Mucosa of stomach (tissue), 1 donor: ENCODE data around the gene GMDS.

Source experiments
- H3K27me3 ChIP-seq: one replicate; pipeline ENCODE4 v1.7.0; 2013; ENCODE audit warnings: mild to moderate bottlenecking, low read length; ENCODE audit not compliant: control insufficient read depth, insufficient read depth
- H3K36me3 ChIP-seq: one replicate; pipeline ENCODE4 v1.7.0; 2013; ENCODE audit warnings: low read length; ENCODE audit not compliant: control insufficient read depth, insufficient read depth
- H3K4me1 ChIP-seq: one replicate; pipeline ENCODE4 v1.7.0; 2013; ENCODE audit warnings: mild to moderate bottlenecking, low read length; ENCODE audit not compliant: control insufficient read depth, insufficient read depth
- H3K4me3 ChIP-seq: one replicate; pipeline ENCODE4 v1.7.0; 2013; ENCODE audit warnings: low read length
- H3K9ac ChIP-seq: one replicate; pipeline ENCODE4 v1.7.0; 2013; ENCODE audit warnings: mild to moderate bottlenecking, low read length, moderate library complexity
- H3K9me3 ChIP-seq: one replicate; pipeline ENCODE4 v1.7.0; 2013; ENCODE audit warnings: mild to moderate bottlenecking, low read length, moderate library complexity; ENCODE audit not compliant: control insufficient read depth
- donor health status: Pancreatic carcinoma.

Gene GMDS

GRCh38 chr6:2019051-2019450 is 226.4 kb downstream of the GMDS start:
- Histone ChIP-seq H3K9me3 (no peaks in the 10 kb centered on the region), H3K27me3 (no peaks in the 10 kb centered on the region), H3K4me1 (peaks cover 14% of the 10 kb centered on the region), H3K36me3 (no peaks in the 10 kb centered on the region), H3K4me3 (no peak overlapping the region), H3K9ac (no peak overlapping the region)

DNA sequence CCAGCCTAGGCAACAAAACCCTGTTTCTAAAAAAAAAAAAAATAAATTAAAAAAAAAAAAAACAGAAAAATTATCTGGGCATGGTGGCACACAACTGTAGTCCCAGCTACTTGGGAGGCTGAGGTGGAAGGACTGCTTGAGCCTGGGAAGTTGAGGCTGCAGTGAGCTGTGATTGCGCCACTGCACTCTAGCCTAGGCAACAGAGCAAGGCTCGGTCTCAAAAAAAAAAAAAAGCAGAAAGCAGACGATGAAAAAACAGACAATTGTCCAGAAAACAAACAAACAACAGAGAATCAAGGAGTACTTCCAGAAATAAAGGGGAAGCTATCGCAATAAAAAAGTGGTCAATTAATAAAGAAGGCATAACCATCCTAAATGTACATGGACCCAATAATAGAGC is 229.4 kb downstream of the GMDS start:
- peaks cover 3% of the 10 kb centered on the region for H3K4me1 ChIP-seq
- no peak overlapping the region for H3K9ac ChIP-seq
- H3K36me3 ChIP-seq: no peaks in the 10 kb centered on the region
- H3K4me3 ChIP-seq: no peak overlapping the region
- no peaks in the 10 kb centered on the region for H3K9me3 ChIP-seq
- H3K27me3 ChIP-seq: no peaks in the 10 kb centered on the region

GRCh38 chr6:2008383-2008976 is 236.9 kb downstream of the GMDS start:
- no peak overlapping the region for H3K9ac ChIP-seq
- no peaks in the 10 kb centered on the region for H3K4me1 ChIP-seq
- no peaks in the 10 kb centered on the region for H3K9me3 ChIP-seq
- H3K4me3 ChIP-seq: no peak overlapping the region
- no peaks in the 10 kb centered on the region for H3K27me3 ChIP-seq
- H3K36me3 ChIP-seq: no peaks in the 10 kb centered on the region

GRCh38 chr6:2007165-2007564 is 238.2 kb downstream of the GMDS start:
- Histone ChIP-seq H3K27me3 (no peaks in the 10 kb centered on the region), H3K4me1 (no peaks in the 10 kb centered on the region), H3K9ac (no peak overlapping the region), H3K9me3 (no peaks in the 10 kb centered on the region), H3K4me3 (no peak overlapping the region), H3K36me3 (no peaks in the 10 kb centered on the region)

DNA sequence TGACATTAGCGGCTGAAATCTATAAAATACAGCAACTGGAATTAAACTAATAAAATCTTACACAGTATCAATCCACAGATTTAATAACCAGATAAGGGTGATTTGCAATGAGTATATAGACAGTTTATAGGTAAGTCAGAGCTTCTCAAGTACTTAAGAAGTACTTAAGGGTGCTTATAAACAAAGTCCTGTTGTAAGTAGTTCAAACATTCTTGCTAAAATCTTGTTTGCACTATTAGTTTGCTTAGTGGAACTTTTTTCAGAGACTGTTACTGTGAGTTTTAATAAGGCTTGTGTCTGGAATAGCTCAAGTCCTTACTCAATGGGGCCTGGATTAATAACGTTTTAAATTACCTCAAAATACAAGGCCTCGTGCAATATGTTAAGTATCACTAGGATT is 240.5 kb downstream of the GMDS start:
- Histone ChIP-seq H3K27me3 (no peaks in the 10 kb centered on the region), H3K4me3 (no peak overlapping the region), H3K4me1 (no peaks in the 10 kb centered on the region), H3K9me3 (no peaks in the 10 kb centered on the region), H3K9ac (no peak overlapping the region), H3K36me3 (no peaks in the 10 kb centered on the region)

DNA sequence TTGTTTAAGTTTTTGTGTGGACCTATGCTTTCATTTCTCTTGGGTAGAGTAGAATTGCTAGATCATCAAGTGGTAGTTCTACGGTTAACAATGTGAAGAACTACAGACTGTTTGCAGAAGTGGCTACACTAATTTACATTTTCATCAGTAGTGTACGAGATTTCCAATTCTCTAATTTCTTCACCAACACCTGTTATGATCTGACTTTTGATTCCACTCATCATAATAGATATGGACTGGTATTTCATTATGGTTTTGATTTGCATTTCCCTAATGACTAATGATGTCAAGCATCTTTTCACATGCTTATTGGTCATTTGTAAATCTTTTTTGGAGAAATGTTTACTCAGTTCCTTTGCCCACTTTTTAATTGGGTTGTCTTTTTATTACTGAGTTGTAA is 244.4 kb downstream of the GMDS start:
- Histone ChIP-seq H3K36me3 (no peaks in the 10 kb centered on the region), H3K4me3 (no peak overlapping the region)

GRCh38 chr6:1997702-1998101 is 247.7 kb downstream of the GMDS start:
- Histone ChIP-seq H3K9ac (no peak overlapping the region), H3K36me3 (no peaks in the 10 kb centered on the region), H3K27me3 (no peaks in the 10 kb centered on the region), H3K9me3 (no peaks in the 10 kb centered on the region), H3K4me1 (no peaks in the 10 kb centered on the region), H3K4me3 (no peak overlapping the region)

More for the DNA sequence above, 244.4 kb downstream of the GMDS start:
- no peak overlapping the region for H3K9ac ChIP-seq
- no peaks in the 10 kb centered on the region for H3K4me1 ChIP-seq
- no peaks in the 10 kb centered on the region for H3K9me3 ChIP-seq
- H3K27me3 ChIP-seq: no peaks in the 10 kb centered on the region

- Histone ChIP-seq H3K36me3 (no peaks in the 10 kb centered on the region), H3K4me3 (no peak overlapping the region), H3K9ac (no peak overlapping the region), H3K27me3 (no peaks in the 10 kb centered on the region), H3K9me3 (no peaks in the 10 kb centered on the region), H3K4me1 (no peaks in the 10 kb centered on the region)
Measured at GRCh38 chr6:1995636-1996035, 249.8 kb downstream of the GMDS start.

GRCh38 chr6:1993042-1993441 is 252.4 kb downstream of the GMDS start:
- no peaks in the 10 kb centered on the region for H3K36me3 ChIP-seq
- H3K9me3 ChIP-seq: no peaks in the 10 kb centered on the region
- no peak overlapping the region for H3K9ac ChIP-seq
- H3K4me3 ChIP-seq: no peak overlapping the region
- H3K4me1 ChIP-seq: no peaks in the 10 kb centered on the region
- no peaks in the 10 kb centered on the region for H3K27me3 ChIP-seq

- H3K9ac ChIP-seq: no peak overlapping the region
- H3K27me3 ChIP-seq: no peaks in the 10 kb centered on the region
- H3K36me3 ChIP-seq: no peaks in the 10 kb centered on the region
- no peaks in the 10 kb centered on the region for H3K4me1 ChIP-seq
- H3K9me3 ChIP-seq: no peaks in the 10 kb centered on the region
- H3K4me3 ChIP-seq: no peak overlapping the region
Measured at GRCh38 chr6:1991332-1991878, 254.0 kb downstream of the GMDS start.

GRCh38 chr6:1988843-1989242 is 256.6 kb downstream of the GMDS start:
- H3K9me3 ChIP-seq: no peaks in the 10 kb centered on the region
- H3K9ac ChIP-seq: no peak overlapping the region
- no peaks in the 10 kb centered on the region for H3K4me1 ChIP-seq
- H3K36me3 ChIP-seq: no peaks in the 10 kb centered on the region
- H3K4me3 ChIP-seq: no peak overlapping the region
- no peaks in the 10 kb centered on the region for H3K27me3 ChIP-seq

- no peaks in the 10 kb centered on the region for H3K9me3 ChIP-seq
- H3K4me3 ChIP-seq: no peak overlapping the region
- no peaks in the 10 kb centered on the region for H3K27me3 ChIP-seq
- H3K9ac ChIP-seq: no peak overlapping the region
- no peaks in the 10 kb centered on the region for H3K36me3 ChIP-seq
- H3K4me1 ChIP-seq: no peaks in the 10 kb centered on the region
Measured at GRCh38 chr6:1987640-1988039, 257.8 kb downstream of the GMDS start.
